MCF 10A (cell line): ENCODE results near the gene SIRT3. TPM values are rescaled to one million over a fixed set of nuclear protein-coding genes. Genes with fewer than 3 reads are reported as not detected.

Experiments
- BruUV-seq: library from RNA; stranded (reverse); fragments of 400-500 nt; replicated peaks from 2 replicates; lab custom pipeline; 2021; lab: Mats Ljungman, UMichigan
- CTCF ChIA-PET: fragments of 300-600 bp; sonication (Branson Sonifier 250); formaldehyde crosslinking; extraction: SDS; loops from one replicate; lab custom pipeline; 2021; ENCODE audit warnings: antibody characterized with exemption, inconsistent platforms; lab: Yijun Ruan, JAX
- POLR2A ChIA-PET: fragments of 300-600, 350-650 bp; sonication (Branson Sonifier 250); formaldehyde crosslinking; extraction: SDS; loops from one replicate; lab custom pipeline; 2020; ENCODE audit warnings: antibody characterized with exemption, inconsistent platforms; lab: Yijun Ruan, JAX
- DNase-seq: peaks from one replicate; pipeline ENCODE4 v3.0.0-alpha.2; 2018; ENCODE audit not compliant: unreplicated experiment
- H3K27ac Mint-ChIP-seq: one replicate; pipeline ENCODE4 v1.8.0; 2022; ENCODE audit warnings: mild to moderate bottlenecking, low read depth, mixed read lengths; ENCODE audit not compliant: unreplicated experiment
- H3K27me3 Mint-ChIP-seq: one replicate; pipeline ENCODE4 v1.8.0; 2022; ENCODE audit warnings: mixed read lengths; ENCODE audit not compliant: insufficient read depth, unreplicated experiment
- H3K36me3 Mint-ChIP-seq: one replicate; pipeline ENCODE4 v1.8.0; 2022; ENCODE audit warnings: mild to moderate bottlenecking, moderate library complexity, mixed read lengths; ENCODE audit not compliant: insufficient read depth, unreplicated experiment
- H3K4me1 Mint-ChIP-seq: one replicate; pipeline ENCODE4 v1.8.0; 2022; ENCODE audit warnings: mixed read lengths; ENCODE audit not compliant: insufficient read depth, unreplicated experiment
- H3K4me3 Mint-ChIP-seq: one replicate; pipeline ENCODE4 v1.8.0; 2022; ENCODE audit warnings: mild to moderate bottlenecking, moderate library complexity, mixed read lengths; ENCODE audit not compliant: unreplicated experiment
- H3K9me3 Mint-ChIP-seq: one replicate; pipeline ENCODE4 v1.8.0; 2022; ENCODE audit warnings: mixed read lengths; ENCODE audit not compliant: unreplicated experiment
- intact Hi-C: fragments of 100-400 bp; cut with micrococcal nuclease; formaldehyde crosslinking; loops from 2 replicates; pipeline ENCODE4 v1.14.1; 2022
- total RNA-seq: library from RNA; stranded (reverse); gene quantifications from 2 replicates; pipeline ENCODE4 v1.2.3, GENCODE V29; 2022
- TF ChIP-seq, protein P1 (sequence below): fragments of 200-600 bp; IDR thresholded peaks from one replicate; pipeline ENCODE4 v1.8.0; 2022; ENCODE audit warnings: antibody characterized with exemption, mild to moderate bottlenecking; ENCODE audit not compliant: unreplicated experiment

The SIRT3 gene
- total RNA-seq, 1 experiment from 2014 or later: 19.8 TPM

GRCh38 chr11:200224-201003, 35.7 kb downstream of the SIRT3 start:
- DNase-seq: no peak
- Mint-ChIP-seq H3K27ac (no peak overlapping the region), H3K9me3 (no peaks in the 10 kb centered on the region), H3K4me1 (peaks cover 10% of the 10 kb centered on the region), H3K27me3 (no peaks in the 10 kb centered on the region), H3K4me3 (no peak overlapping the region), H3K36me3 (peaks cover 4% of the 10 kb centered on the region)
- POLR2A ChIA-PET: interaction anchor here (0.7 kb wide), 1 partner anchor 9 kb away, joined by 4 read pairs; no protein-coding TSS in a partner anchor
- intact Hi-C loops: no loop called here
- no TSS peak for BruUV-seq
- TF ChIP-seq, protein P1, sequence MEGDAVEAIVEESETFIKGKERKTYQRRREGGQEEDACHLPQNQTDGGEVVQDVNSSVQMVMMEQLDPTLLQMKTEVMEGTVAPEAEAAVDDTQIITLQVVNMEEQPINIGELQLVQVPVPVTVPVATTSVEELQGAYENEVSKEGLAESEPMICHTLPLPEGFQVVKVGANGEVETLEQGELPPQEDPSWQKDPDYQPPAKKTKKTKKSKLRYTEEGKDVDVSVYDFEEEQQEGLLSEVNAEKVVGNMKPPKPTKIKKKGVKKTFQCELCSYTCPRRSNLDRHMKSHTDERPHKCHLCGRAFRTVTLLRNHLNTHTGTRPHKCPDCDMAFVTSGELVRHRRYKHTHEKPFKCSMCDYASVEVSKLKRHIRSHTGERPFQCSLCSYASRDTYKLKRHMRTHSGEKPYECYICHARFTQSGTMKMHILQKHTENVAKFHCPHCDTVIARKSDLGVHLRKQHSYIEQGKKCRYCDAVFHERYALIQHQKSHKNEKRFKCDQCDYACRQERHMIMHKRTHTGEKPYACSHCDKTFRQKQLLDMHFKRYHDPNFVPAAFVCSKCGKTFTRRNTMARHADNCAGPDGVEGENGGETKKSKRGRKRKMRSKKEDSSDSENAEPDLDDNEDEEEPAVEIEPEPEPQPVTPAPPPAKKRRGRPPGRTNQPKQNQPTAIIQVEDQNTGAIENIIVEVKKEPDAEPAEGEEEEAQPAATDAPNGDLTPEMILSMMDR: no peak
- CTCF ChIA-PET: no interaction called here

GRCh38 chr11:199782-200181, 36.4 kb downstream of the SIRT3 start:
- Mint-ChIP-seq H3K9me3 (no peaks in the 10 kb centered on the region), H3K27ac (no peak overlapping the region), H3K4me3 (no peak overlapping the region), H3K4me1 (peaks cover 10% of the 10 kb centered on the region), H3K27me3 (no peaks in the 10 kb centered on the region), H3K36me3 (no peaks in the 10 kb centered on the region)
- no peak for DNase-seq
- BruUV-seq: no TSS peak
- ChIA-PET CTCF (interaction anchor here (0.9 kb wide), 1 partner anchor 461 kb away, joined by 4 read pairs; no protein-coding TSS in a partner anchor), POLR2A (interaction anchor here (0.7 kb wide), 1 partner anchor 9 kb away, joined by 4 read pairs; no protein-coding TSS in a partner anchor)
- TF ChIP-seq, protein P1: no peak
- intact Hi-C loops: no loop called here

- POLR2A ChIA-PET: no interaction called here
- Mint-ChIP-seq H3K27me3 (no peaks in the 10 kb centered on the region), H3K4me3 (no peak overlapping the region), H3K9me3 (no peaks in the 10 kb centered on the region), H3K4me1 (peaks cover 10% of the 10 kb centered on the region), H3K27ac (no peak overlapping the region), H3K36me3 (no peaks in the 10 kb centered on the region)
- DNase-seq: no peak
- intact Hi-C loops: no loop called here
- CTCF ChIA-PET: interaction anchor here (0.7 to 0.9 kb wide), 2 partner anchors 250 to 462 kb away, joined by 3 to 4 read pairs; no protein-coding TSS in a partner anchor
- TF ChIP-seq, protein P1: no peak
- BruUV-seq: no TSS peak
These were observed 37.0 kb downstream of the SIRT3 start for GRCh38 chr11:199004-199581.

DNA sequence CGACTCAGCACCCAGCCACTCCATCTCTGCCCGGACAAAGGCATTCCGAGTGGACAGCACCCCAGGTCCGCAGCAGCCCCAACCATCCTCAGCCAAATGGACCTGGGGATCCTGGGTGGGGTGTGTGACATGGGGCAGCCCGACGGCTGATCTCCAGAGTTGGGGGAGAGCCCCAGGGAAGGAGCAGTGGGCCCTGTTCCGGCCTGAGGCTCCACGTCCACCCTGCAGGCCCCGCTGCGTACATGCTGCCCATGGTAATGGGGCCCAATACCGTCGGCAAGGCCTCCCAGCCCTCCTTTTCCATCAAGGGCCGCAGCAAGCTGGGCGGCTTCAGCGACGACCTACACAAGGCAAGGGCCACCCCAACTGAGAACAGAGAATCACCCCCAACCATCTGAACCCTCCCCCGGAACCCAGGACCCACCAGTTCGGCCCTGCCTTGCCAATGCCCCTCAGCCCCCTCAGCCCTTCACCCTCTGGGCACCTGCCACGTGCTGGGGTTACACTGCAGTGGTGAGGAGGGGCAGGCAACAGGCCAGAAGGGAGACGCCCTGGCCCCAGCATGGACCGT, 37.8 kb downstream of the SIRT3 start:
- Mint-ChIP-seq H3K27ac (peak overlapping the region; percentile 31), H3K4me1 (peaks cover 3% of the 10 kb centered on the region), H3K4me3 (no peak overlapping the region), H3K27me3 (no peaks in the 10 kb centered on the region), H3K9me3 (no peaks in the 10 kb centered on the region), H3K36me3 (no peaks in the 10 kb centered on the region)
- POLR2A ChIA-PET: interaction anchor here (1.0 kb wide), 1 partner anchor 161 kb away, joined by 4 read pairs; no protein-coding TSS in a partner anchor
- no peak for DNase-seq
- intact Hi-C loops: no loop called here
- CTCF ChIA-PET: interaction anchor here (0.7 kb wide), 1 partner anchor 250 kb away, joined by 3 read pairs; no protein-coding TSS in a partner anchor
- BruUV-seq: no TSS peak
- TF ChIP-seq, protein P1: no peak
